HUDEP-2 (cell line): ENCODE measurements around the gene EDIL3.

Experiments used
- DNase-seq, 76 experiments: peaks; one replicate each; lab custom pipeline; 2025; ENCODE audit not compliant: unreplicated experiment in 76 of 76; lab: John Stamatoyannopoulos, UW

The EDIL3 gene

DNA sequence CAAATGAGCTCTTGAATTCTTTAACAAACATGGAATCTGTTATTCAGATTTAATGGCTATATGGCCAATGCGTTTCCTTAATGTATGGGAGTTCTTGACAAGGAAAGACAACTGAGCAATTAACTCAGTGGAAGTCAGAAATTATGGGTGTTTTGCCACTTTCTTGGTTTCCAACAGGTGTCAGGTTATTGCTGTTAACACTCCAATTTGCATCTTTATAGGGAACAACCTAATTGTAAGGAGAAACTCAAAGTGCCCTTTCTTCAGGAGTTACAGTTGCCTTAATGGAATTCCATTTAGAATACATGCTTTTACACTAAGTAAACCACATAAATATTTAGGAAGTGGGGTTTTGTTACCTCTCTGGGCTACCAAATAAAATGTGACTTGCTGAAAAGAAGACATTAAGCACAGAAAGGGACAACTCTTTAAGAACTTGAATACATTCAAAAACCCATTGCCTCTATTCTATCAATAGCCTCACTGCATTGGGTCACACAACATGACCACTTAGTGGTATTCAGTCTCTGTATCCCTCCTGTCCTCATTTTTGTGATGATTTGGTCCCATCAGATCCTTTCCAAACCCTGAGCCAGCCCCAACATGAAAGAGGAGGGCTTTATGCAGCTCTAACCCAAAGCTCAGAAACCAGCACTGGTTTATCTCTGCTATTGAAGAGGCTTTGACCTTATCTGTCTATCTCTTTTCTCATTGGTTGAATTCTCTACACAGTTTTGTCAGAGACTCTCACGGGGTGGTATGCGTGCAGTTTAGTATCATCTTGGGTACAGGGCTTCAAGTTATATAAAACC, 118.7 kb downstream of the EDIL3 start:
- no peak for DNase-seq

DNA sequence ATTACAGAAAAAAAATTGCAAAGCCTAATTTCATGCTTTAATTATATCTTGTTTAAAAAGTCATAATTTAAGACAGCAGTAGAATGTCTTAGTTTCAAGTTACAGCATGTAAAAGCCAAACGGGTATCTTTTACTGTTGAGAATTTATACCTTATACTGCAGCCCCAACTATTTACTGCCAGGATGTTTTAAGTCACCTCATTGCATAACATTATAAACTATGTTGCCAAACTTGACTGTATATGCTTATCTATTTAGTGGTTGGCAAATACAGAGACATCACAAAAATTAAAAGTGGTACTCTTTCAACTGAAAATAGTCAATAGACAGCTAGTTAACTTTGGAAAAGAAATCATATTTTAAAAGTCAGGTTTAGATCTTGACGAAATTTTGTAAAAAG, 119.5 kb downstream of the EDIL3 start:
- DNase-seq, result no peak

- DNase-seq, result no peak
Observed at GRCh38 chr5:84260939-84261338, 123.7 kb downstream of the EDIL3 start.

- no peak for DNase-seq
Observed at GRCh38 chr5:84260140-84260539, 124.5 kb downstream of the EDIL3 start.

- DNase-seq, result no peak
Observed at GRCh38 chr5:84259283-84260045, 125.2 kb downstream of the EDIL3 start.

DNA sequence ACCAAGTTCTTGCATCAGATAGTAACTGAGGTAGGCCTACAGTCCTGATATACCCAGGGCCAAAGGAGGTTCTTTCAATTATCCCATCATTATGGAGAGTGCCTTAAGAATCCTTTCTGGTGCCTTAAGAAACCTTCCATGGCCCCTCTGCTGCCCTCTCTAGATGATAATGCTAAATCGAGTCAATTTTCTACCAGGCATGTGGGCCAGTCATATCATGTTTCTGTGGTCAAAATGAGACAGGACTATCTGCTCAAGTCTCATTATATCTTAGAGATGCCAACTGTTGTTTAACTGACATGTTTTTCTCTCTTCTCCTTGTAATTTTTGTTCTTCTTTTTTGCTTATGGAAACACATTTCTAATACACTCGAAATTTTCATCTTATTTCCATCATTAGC, 127.6 kb downstream of the EDIL3 start:
- DNase-seq, result no peak

DNA sequence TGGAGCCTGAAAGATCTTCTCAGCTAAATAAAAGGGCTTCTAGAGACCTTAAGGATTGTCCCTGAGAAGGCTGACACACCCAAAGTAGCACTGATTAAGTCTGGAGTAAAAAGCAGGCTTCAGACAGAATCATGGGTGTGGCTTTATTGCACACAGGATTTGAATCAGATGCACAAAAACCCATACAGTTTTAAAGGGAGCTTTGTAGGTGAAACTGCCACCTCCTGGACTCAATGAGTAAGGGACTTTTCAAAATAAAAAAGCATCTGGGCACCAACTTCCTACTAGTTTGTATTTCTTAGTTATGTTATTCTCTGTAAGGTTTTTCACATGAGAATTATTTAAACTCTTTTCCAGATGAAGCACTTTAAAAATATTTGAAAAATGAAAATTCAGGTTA, 129.4 kb downstream of the EDIL3 start:
- DNase-seq, result peak in 1 of 76 experiments; percentile 3

GRCh38 chr5:84253946-84254345, 130.7 kb downstream of the EDIL3 start:
- DNase-seq, result no peak

- DNase-seq, result no peak
Observed at GRCh38 chr5:84251503-84251902, 133.2 kb downstream of the EDIL3 start.

DNA sequence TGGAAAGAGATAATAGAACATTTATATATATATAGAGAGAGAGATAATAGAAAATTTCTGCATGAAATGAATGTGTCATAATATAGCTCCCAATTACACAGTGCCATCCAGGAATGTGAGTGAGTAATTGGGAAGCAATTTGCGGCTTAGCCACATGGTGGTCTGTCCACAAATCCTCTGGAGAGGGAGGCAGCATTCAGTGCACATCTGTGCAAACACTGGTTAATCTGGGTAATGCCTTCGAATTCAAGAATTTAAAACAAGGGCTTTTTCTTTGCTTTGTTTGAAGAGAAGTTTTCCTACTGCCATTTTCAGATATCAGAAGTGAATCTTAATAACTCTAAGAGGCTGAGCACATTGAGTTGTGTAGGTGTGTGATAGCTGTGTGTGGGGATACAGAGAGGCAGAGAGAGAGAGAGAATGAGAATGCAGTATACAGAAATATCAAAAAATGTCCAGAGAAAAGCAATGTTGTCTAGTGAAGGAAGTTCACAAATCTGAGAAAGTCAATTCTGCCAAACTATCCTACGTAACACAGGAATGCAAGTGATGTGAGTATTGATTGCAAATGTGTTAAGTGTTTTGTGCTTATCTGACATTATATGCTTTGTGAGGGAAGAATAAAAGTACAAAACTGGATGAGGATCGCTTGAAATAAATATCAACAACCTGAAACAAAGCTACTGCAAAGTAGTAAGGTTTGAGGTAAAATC, 134.6 kb downstream of the EDIL3 start:
- no peak for DNase-seq

DNA sequence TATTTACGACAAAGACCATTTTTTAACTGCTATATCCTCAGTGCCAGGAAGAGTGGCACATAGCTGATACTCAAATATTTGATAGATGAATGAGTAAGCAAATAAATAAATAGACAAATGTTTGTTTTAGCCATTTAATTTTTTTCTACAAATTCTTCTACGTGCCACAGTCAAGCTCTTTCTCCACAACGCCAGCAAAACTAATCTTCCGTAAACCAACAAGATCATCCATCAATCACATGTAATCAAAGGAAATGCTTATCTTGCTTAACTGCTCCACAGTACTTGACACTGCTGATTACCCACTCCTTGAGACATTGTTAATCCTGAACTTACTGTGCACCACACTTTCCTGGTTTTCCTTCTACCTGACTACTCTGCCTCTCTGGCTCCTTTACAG, 136.7 kb downstream of the EDIL3 start:
- DNase-seq, result no peak

- no peak for DNase-seq
Observed at GRCh38 chr5:84242286-84242685, 142.4 kb downstream of the EDIL3 start.

- no peak for DNase-seq
Observed at GRCh38 chr5:84239494-84239893, 145.2 kb downstream of the EDIL3 start.

GRCh38 chr5:84237126-84237525, 147.6 kb downstream of the EDIL3 start:
- no peak for DNase-seq

- no peak for DNase-seq
Observed at GRCh38 chr5:84231433-84231832, 153.2 kb downstream of the EDIL3 start.

DNA sequence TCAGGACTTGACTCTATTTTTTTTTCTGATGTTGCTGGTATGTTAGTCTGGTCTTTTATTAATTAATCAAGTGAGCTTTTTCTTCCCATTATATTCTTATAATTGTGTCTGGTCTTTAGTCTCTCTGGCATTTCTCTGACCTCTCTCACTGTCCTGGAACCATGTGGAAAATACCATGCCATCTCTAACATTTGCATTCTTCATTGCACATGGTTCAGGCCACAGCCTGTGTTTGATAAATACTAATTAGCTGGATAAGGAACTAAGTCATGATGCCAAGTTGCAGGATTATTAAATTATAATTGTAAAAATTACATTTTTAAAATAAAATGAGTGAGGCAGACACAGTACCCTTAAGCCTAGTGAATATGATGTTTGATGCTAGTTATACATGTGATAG, 155.6 kb downstream of the EDIL3 start:
- no peak for DNase-seq

- no peak for DNase-seq
Observed at GRCh38 chr5:84228266-84228665, 156.4 kb downstream of the EDIL3 start.

DNA sequence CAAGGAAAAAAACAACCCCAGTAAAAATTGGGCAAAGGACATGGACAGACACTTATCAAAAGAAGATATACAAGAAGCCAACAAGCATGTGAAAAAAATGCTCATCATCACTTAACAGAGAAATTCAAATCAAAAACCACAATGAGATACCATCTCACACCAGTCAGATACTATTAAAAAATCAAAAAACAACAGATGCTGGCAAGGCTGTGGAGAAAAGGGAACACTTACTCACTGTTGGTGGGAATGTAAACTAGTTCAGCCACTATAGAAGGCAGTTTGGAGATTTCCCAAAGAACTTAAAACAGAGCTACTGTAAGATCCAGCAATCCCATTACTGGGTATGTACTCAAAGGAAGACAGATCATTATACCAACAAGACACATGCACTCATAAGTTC, 157.4 kb downstream of the EDIL3 start:
- no peak for DNase-seq

GRCh38 chr5:84218546-84218945, 166.1 kb downstream of the EDIL3 start:
- DNase-seq, result no peak

GRCh38 chr5:84215521-84215920, 169.2 kb downstream of the EDIL3 start:
- DNase-seq, result no peak

DNA sequence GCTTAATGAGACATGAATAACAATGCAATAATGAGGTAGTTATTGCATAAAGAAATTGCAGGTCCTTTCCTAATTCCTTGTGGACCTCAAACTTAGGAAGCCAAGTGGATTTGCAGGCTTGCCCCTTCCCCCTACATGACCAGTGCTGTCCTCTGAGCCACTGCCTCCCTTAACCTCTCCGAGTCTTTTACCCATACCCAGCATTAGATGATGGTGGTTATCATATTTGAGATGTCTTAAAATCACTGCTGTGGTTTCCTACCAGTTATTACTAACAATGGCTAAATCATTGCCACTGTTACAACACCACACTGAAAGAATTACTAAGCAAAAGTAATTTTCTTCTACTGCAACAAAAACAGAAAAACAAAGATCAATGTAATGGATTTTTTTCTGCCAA, 170.8 kb downstream of the EDIL3 start:
- no peak for DNase-seq

DNA sequence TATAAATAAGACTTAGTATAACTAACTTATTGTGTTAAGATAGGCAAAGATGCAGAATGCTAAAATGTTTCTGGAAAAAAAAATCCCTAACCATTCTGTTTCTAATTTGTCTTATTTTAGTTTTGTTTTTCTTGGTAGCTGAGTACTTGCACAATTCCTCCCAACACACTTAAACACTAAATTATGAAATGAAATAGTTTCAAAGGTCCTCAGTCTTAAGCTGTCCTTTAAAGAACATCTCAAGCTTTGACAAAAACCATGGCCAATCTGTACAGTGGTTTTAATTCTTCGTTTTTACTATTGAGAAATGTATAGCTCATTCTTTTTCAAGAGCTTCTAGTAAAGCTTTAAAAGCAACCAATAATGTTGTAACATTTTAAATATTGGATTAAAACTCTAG, 171.5 kb downstream of the EDIL3 start:
- no peak for DNase-seq
